ENCODE measurements around the gene IFNLR1.

The IFNLR1 gene

DNA sequence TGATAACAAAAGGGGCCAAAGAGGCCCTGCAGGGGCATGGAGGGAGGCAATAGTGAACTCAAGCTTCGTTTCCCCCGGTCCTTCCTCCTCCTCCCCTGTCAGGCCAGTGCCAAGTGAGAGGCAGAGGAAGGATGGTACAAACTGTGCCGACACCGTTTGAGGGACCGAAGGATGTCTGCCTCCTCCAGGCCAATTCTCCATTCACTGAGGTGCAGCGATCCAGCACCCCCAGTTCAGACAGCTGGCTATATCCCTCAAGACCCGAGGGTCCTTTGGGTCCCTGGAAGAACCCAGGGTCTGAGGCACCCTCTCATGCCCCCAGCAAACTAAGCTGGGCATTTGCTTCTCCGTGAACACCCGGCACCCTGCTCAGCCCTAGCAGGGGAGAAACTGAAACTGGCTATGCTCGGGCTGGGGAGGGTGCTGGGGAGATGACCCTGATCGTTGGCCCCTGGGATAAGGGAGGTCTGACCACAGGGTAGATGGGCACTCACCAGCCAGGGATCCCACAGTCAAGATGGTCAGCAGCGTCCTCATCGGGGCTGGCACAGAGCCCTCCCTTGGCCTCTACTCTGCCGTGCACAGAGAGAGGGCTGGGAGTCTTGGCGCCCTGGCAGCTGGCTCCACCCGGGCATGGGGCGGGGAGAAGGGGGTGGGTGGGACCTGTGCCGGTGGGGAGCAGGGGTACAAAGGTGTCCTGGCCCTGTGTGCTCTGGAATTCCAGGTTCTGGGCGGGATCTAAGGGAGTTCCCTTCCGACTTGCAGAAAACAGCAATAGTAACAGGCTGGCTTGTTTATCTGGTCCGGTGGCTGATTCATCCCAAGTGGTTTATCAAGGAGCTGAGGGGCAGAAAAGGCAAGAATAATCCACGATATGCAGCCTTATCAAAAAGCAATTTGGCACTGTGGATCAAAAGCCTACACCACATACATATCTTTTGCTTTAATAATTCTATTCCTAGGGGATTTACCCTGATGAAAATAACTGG is 44.2 kb downstream of the IFNLR1 start, which contains the start of gene IL22RA1:
IL22RA1 (minus strand) TSS at position 595 of the 989 bp plus-strand sequence; CDS start at position 537, 58 bp downstream.
- DNase-seq: no peak

DNA sequence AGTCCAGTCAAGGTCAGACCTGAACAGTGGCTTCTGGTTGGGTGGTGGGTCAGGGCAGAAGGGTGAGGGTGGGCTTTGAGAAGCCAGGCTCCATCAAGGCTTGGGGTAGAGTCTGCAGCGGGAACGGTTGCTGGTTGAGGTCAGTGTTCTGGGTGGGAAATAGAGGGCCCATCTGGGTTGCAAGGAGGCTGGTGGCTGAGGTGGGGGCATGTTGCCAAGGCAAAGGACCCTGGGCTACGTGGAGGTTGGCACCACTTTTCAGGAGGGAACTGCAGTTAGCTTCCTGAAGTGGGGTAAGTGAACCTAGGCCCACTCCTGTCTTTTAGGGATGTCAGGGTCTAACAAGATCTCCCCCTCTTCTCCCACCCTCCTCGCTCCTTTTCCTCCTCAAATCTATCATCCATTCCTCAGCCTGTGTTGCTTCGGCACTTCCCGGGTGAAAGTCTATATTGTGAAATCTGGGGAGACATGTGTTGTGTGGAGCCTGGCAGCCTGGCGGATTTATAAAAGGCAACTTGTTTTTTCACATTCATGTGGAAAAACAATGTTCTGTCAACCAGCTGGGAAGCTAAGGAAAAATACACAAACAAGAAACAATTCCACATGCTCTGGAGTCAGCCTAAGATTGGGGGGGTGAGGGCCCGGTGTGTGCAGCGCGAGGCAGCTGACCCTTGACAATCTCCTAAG is 45.6 kb downstream of the IFNLR1 start:
- no peak for DNase-seq

- DNase-seq: no peak
These were observed 46.3 kb downstream of the IFNLR1 start for GRCh38 chr1:24140741-24141181.

GRCh38 chr1:24139841-24140425 is 47.2 kb downstream of the IFNLR1 start:
- DNase-seq: no peak

GRCh38 chr1:24139222-24139489 is 47.9 kb downstream of the IFNLR1 start:
- no peak for DNase-seq

- DNase-seq: no peak
These were observed 48.4 kb downstream of the IFNLR1 start for GRCh38 chr1:24138476-24139221.

DNA sequence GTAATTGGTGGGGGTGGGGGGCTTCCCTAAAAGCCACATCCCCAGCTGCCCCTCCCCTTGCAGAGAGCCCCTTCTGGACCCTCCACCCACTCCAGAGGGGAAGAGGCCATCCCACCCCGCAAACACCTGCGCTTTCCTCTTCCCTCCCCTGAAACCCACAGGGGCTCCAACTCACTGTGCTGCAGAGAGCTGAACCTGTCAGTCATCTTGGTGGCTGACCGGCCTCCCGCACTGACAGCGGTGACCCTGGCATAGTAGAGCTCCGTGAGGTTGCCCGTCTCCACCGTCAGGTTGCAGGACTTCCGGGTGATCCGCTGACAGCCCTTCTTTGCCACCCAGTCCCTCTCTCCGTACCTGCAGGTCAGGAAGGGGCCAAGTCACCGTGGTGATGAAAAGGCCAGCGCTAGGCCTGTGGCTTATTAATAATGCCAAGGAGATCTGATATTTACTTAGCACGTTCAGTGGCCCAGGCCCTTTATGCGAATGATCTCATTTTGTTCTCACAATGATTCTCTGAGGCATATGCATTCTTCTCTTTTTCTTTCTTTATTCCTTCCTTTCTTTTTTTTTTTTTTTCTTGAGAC is 50.0 kb downstream of the IFNLR1 start:
- no peak for DNase-seq

GRCh38 chr1:24134376-24134775 is 52.7 kb downstream of the IFNLR1 start:
- no peak for DNase-seq

- DNase-seq: no peak
These were observed 53.3 kb downstream of the IFNLR1 start for GRCh38 chr1:24133819-24134218.

DNA sequence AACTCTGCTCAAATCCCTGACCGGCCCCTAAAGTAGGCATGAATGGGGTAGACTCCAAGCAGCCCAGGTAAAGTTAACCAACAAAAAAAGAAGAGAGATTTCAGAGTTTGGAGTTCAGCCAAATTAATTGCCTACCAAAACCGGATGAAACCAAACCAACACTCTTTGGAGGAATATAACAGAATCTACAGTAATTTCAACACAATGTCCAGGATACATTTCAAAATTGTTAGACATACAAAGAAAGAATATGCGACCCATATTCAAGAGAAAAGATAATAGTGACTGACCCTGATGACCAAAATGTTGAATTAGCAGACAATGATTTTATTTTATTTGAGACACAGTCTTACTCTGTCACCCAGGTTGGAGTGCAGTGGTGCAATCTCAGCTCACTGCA is 56.7 kb downstream of the IFNLR1 start:
- DNase-seq: no peak

DNA sequence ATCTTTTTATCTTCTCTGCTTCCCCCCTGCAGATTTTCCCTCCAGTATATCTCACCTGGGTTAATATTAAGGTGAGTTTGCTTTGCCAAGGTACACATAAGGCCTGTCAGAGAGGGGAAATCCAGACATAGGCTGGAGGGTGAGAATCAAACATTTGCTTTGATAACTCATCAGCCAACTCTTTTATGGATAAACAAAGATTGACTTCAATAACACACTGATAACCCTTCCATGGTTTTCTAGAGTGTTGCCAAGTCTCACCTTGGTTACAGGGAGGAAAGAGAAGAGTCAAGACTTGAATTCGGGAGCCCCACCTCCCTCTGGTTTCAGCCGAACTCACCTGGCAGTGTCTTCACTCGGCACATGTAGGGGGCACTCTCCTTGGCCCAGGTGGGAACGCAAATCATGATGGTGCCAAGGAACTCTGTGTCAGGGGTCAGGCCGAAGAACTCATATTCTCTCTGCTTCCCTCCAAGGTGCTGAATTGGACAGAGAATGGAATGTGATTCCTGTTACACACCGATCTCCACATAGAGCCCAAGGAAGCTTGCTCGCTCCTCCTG is 59.2 kb downstream of the IFNLR1 start:
- no peak for DNase-seq

DNA sequence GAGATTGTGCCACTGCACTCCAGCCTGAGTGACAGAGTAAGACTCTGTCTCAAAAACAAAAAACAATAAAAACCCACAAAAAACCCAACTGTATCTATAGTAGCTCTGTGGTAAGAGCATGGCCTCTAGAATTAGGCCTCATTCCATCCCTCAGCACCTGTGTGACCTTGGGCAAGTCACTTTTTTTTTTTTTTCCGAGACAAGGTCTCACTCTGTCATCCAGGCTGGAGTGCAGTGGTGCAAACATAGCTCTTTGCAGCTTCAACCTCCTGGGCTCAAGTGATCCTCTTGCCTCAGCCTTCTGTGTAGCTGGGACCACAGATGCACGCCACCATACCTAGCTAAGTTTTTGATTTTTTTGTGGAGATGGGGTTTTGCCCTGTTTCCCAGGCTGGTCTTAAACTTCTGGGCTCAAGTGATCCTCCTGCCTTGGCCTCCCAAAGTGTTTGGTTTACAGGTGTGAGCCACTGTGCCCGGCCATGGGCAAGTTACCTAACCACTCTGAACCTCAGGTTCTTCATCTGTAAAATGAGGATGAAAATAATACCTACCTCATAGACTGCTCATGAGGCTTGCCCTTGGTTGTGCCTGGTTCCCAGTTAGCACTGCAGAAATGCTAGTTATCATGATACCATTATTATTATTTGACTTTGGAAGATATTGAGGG is 59.8 kb downstream of the IFNLR1 start:
- DNase-seq: no peak

GRCh38 chr1:24126672-24127023 is 60.4 kb downstream of the IFNLR1 start:
- DNase-seq: no peak

DNA sequence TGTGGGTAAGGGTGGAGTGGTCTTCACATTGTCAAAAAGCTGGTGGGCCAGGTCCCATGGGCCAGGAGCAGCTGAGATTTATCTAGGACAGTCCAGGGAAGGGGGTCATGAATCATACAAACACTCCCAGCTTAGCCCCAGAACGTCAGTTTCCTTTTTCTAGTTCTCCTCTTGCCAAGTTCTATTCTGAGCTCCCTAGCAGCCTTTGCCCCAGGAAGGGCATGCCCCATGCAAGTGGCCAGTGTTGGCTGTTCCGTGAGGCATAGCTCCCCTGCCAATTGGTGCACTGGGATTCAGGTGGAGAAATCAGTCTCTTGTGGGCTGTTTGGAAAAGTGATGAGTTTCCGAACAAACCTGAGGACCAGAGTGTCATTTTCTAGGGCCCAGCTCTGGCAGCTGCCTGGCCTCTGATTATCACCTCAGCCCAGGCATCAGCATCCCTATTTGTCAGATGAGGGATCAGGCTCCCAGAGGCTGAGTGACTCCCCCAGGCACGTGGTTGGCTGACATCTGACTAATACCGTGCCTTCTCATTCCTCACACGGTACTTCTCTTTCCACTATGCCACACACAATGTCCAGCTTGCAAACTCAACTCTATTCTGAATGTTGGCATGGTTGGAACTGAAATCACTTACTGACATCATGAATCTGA is 60.9 kb downstream of the IFNLR1 start:
- no peak for DNase-seq

DNA sequence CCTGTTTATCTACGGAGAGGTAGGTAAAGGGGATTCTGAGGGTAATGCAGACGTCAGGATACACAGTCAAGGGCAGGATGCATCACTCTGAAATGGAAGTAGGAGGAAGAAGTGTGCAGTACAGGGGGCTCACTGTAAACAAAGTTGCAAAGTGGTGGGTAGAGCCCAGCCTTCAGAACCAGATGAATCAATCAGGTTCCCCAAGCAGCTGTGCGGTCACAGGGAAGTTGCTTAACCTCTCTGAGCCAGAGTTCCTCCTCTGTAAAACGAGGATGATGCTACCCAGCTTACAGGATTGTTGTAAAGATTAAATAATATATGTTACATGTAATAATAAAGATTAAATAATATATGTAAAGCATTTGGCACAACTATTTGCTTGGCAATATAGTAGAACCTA is 61.6 kb downstream of the IFNLR1 start:
- no peak for DNase-seq

- no peak for DNase-seq
These were observed 62.1 kb downstream of the IFNLR1 start for GRCh38 chr1:24124980-24125379.

DNA sequence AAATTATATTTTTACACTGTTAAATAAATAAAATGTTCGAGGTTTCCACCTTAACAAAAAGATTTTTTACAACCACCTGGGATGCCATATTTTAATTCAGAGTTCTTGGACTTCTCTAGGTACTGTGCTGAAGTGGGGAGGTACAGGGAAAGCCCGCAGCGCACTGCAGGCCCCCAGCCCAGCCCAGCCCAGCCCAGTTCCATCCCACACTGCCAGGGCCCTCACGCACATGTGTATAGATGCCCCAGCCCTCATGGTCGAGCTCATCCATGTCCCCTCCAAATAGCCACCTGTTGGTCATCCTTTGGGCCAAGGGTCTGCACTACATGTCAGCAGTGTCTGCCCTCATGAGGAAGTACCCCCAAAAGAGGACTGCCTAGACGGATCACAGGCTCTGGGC is 63.5 kb downstream of the IFNLR1 start:
- no peak for DNase-seq

DNA sequence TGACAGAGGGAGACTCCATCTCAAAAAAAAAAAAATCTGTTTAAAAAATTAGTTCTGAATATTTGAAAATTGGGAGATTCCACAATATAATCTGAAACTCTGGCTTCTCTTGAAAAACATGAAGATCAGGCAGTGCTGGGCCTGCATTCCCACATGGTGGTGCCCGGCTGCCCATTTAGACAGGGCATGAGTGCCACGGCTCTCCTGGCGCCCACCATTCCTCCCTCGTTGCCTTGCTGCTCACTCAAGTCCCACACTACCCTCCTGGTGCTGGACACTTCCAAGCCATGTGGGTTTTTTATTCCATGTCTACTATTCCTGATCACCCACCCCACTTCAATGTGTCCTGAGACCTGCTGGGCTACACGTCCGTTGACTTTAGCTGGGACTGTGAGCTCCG is 64.3 kb downstream of the IFNLR1 start:
- no peak for DNase-seq

- DNase-seq: no peak
These were observed 65.7 kb downstream of the IFNLR1 start for GRCh38 chr1:24121406-24121805.

DNA sequence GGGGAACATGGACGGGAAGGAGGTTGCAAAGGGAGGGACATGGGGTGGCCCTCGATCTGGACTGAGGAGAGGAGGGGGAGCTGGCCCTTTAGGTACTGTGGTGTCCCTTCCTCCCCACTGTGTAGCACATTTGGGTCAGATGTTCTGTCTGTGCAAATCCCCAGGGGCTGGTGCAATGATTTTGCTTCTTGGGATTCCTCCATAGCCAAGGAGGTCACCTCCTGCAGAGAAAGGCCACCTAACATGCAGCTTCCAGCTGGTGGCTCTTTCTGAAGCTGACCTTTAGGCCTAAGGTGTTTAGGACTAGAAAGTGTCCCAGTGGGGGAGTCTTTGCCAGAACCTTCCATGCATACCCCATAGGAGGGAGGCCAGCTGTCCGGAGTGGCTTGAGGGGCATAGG is 66.1 kb downstream of the IFNLR1 start:
- no peak for DNase-seq

Measured in amniotic stem cell (primary cell).